HCT116 (cell line): Measurements from ENCODE around the gene MELTF. TPM values are rescaled to one million over a fixed set of nuclear protein-coding genes. Genes with fewer than 3 reads are reported as not detected.
A peak's percentile ranks its signal among the peaks of the same experiment; 100 is the strongest.

Experiments used
- ATAC-seq: fragments of 200-7000 bp; cut with Tn5 transposase; 2 replicates; pipeline ENCODE4 v1.9.1; 2020; ENCODE audit warnings: mild to moderate bottlenecking, moderate library complexity
- BruUV-seq: library from RNA; stranded (reverse); fragments of 400-500 nt; replicated peaks from 2 replicates; lab custom pipeline; 2021; lab: Mats Ljungman, UMichigan
- CTCF ChIA-PET: fragments of 300-600 bp; sonication (Branson Sonifier 250); formaldehyde crosslinking; loops from one replicate; lab custom pipeline; 2021; ENCODE audit warnings: antibody characterized with exemption; lab: Charles Lee
- POLR2A ChIA-PET: fragments of 300-600, 350-600 bp; sonication (Branson Sonifier 250); formaldehyde crosslinking; loops from one replicate; lab custom pipeline; 2021; ENCODE audit warnings: antibody characterized with exemption; lab: Charles Lee
- RAD21 ChIA-PET, 2 experiments: fragments of 300-600 bp; sonication (Branson Sonifier 250); formaldehyde crosslinking; loops; one replicate each; lab custom pipeline; 2023; ENCODE audit warnings: low total read pairs in 2 of 2; ENCODE audit not compliant: uncharacterized antibody in 2 of 2, unreplicated experiment in 2 of 2, low non-redundant PET in 1 of 2; lab: Charles Lee
- DNase-seq: peaks from one replicate; pipeline ENCODE4 v3.0.0-alpha.2; 2010; ENCODE audit warnings: low read depth, low spot score
- H2AFZ ChIP-seq: fragments of 200-600 bp; shearing (Covaris generic), sonication (generic); 2 replicates; pipeline ENCODE4 v1.6.1; 2017; ENCODE audit warnings: low read depth, mixed run types, mixed read lengths, antibody characterized with exemption, low read length; ENCODE audit not compliant: poor library complexity, severe bottlenecking
- H3K27ac ChIP-seq: 2 replicates; pipeline ENCODE4 v1.5.1; 2012; ENCODE audit warnings: low read depth, low read length
- H3K27me3 ChIP-seq: fragments of 200-600 bp; sonication (generic); 2 replicates; pipeline ENCODE4 v1.6.1; 2016; ENCODE audit warnings: mixed run types, low read length, mixed read lengths; ENCODE audit not compliant: insufficient read depth
- H3K36me3 ChIP-seq, 2 experiments: fragments of 200-500 bp in 1 of 2; fragments of 200-600 bp in 1 of 2; sonication (Bioruptor generic) in 1 of 2; sonication (generic) in 1 of 2; 2 replicates each; pipeline versions ENCODE4 v1.5.1 to v1.6.1; 2014 to 2016; ENCODE audit warnings: low read length in 2 of 2, inconsistent platforms in 1 of 2, mixed read lengths in 1 of 2, mixed run types in 1 of 2; ENCODE audit not compliant: insufficient read depth in 2 of 2, control insufficient read depth in 1 of 2
- H3K4me1 ChIP-seq, 2 experiments: fragments of 200-600 bp in 1 of 2; sonication (generic) in 1 of 2; 2 replicates each; pipeline versions ENCODE4 v1.5.1 to v1.6.1; 2012 to 2017; ENCODE audit warnings: low read length in 2 of 2, inconsistent platforms in 1 of 2, mild to moderate bottlenecking in 1 of 2, mixed read lengths in 1 of 2, mixed run types in 1 of 2, moderate library complexity in 1 of 2; ENCODE audit not compliant: insufficient read depth in 2 of 2, control insufficient read depth in 1 of 2
- H3K4me2 ChIP-seq: fragments of 200-600 bp; sonication (generic); 2 replicates; pipeline ENCODE4 v1.6.1; 2017; ENCODE audit warnings: mixed run types, low read length, mixed read lengths
- H3K4me3 ChIP-seq, 2 experiments: fragments of 200-600 bp in 1 of 2; sonication (generic) in 1 of 2; replicated peaks in 1 of 2; 2 replicates each; pipeline ENCODE4 v1.5.1; 2011 to 2016; ENCODE audit warnings: low read length in 2 of 2, control low read depth in 1 of 2, low read depth in 1 of 2, mild to moderate bottlenecking in 1 of 2, mixed read lengths in 1 of 2, mixed run types in 1 of 2
- H3K79me2 ChIP-seq: fragments of 200-600 bp; sonication (generic); 2 replicates; pipeline ENCODE4 v1.6.1; 2017; ENCODE audit warnings: mild to moderate bottlenecking, mixed run types, low read length, moderate library complexity, mixed read lengths; ENCODE audit not compliant: insufficient read depth
- H3K9ac ChIP-seq: fragments of 200-600 bp; sonication (generic); 2 replicates; pipeline ENCODE4 v1.6.1; 2016; ENCODE audit warnings: low read length, mixed read lengths
- H3K9me2 ChIP-seq: fragments of 200-600 bp; sonication (generic), shearing (Covaris generic); 2 replicates; pipeline ENCODE4 v1.6.1; 2017; ENCODE audit warnings: mixed run types, mild to moderate bottlenecking, moderate library complexity; ENCODE audit not compliant: insufficient read depth
- H3K9me3 ChIP-seq, 2 experiments: fragments of 200-500 bp in 1 of 2; fragments of 200-600 bp in 1 of 2; sonication (Bioruptor generic) in 1 of 2; sonication (generic) in 1 of 2; 2 replicates each; pipeline ENCODE4 v1.6.1; 2014 to 2017; ENCODE audit warnings: low read length in 2 of 2, mixed read lengths in 2 of 2, inconsistent platforms in 1 of 2, low read depth in 1 of 2, mild to moderate bottlenecking in 1 of 2, mixed run types in 1 of 2, moderate library complexity in 1 of 2; ENCODE audit not compliant: control insufficient read depth in 1 of 2, insufficient read depth in 1 of 2
- H4K20me1 ChIP-seq: fragments of 200-600 bp; sonication (generic), shearing (Covaris generic); 2 replicates; pipeline ENCODE4 v1.6.1; 2017; ENCODE audit warnings: mixed run types, mild to moderate bottlenecking, moderate library complexity; ENCODE audit not compliant: insufficient read depth
- CEBPB ChIP-seq: IDR thresholded peaks from 2 replicates; pipeline ENCODE4 v1.6.1; 2012; ENCODE audit warnings: low read depth
- EZH2 ChIP-seq: fragments of 200-600 bp; sonication (generic); IDR thresholded peaks from 2 replicates; pipeline ENCODE4 v1.6.1; 2017; ENCODE audit warnings: antibody characterized with exemption, mixed run types
- EZH2phosphoT487 ChIP-seq: fragments of 200-600 bp; IDR thresholded peaks from 2 replicates; pipeline ENCODE4 v1.6.1; 2018; ENCODE audit warnings: antibody characterized with exemption, borderline replicate concordance
- JUND ChIP-seq: IDR thresholded peaks from 2 replicates; pipeline ENCODE4 v1.6.1; 2012
- SP1 ChIP-seq: IDR thresholded peaks from 2 replicates; pipeline ENCODE4 v1.6.1; 2012; ENCODE audit warnings: low read depth
- ZBTB33 ChIP-seq: IDR thresholded peaks from 2 replicates; pipeline ENCODE4 v1.6.1; 2011; ENCODE audit warnings: mild to moderate bottlenecking, low read length, moderate library complexity; ENCODE audit not compliant: insufficient replicate concordance; ENCODE audit errors: extremely low read depth
- ZFX ChIP-seq: fragments of 450-650 bp; IDR thresholded peaks from 2 replicates; pipeline ENCODE4 v1.6.1; 2017
- intact Hi-C: fragments of 100-400 bp; cut with micrococcal nuclease; formaldehyde crosslinking; loops from 2 replicates; pipeline ENCODE4 v1.10.0; 2022
- total RNA-seq: library from RNA; stranded (reverse); gene quantifications from one replicate; pipeline ENCODE4 v1.2.1, GENCODE V29; 2021; ENCODE audit not compliant: unreplicated experiment

The MELTF gene
- total RNA-seq, 1 experiment from 2014 or later: 47.6 TPM

GRCh38 chr3:197002701-197003454 is 26.7 kb downstream of the MELTF start (continued):
- TF ChIP-seq EZH2phosphoT487: no peak
- no peak for TF ChIP-seq EZH2
- peak; percentile 97 for TF ChIP-seq ZFX
- no peak for TF ChIP-seq ZBTB33

GRCh38 chr3:197001972-197002700 is 27.5 kb downstream of the MELTF start:
- no peak for TF ChIP-seq ZBTB33
- TF ChIP-seq ZFX: no peak
- no peak for TF ChIP-seq CEBPB
- TF ChIP-seq JUND: no peak
- no peak for TF ChIP-seq SP1
- Histone ChIP-seq H3K27me3 (no peaks in the 10 kb centered on the region), H4K20me1 (no peaks in the 10 kb centered on the region), H3K9me2 (no peaks in the 10 kb centered on the region), H3K9ac (peak overlapping the region; percentile 71), H3K4me1 (peaks cover 16 to 33% of the 10 kb centered on the region in 2 experiments; a peak in 3 of 4 replicates), H3K9me3 (no peaks in the 10 kb centered on the region), H3K4me2 (peak overlapping the region; percentile 77), H3K4me3 (no peak overlapping the region), H3K27ac (peak overlapping the region; percentile 67; the same call in 1 of the 2 replicates), H3K79me2 (no peaks in the 10 kb centered on the region), H2AFZ (no peak overlapping the region), H3K36me3 (no peaks in the 10 kb centered on the region)
- ATAC-seq: no peak
- intact Hi-C loops: loop anchor here (1.0 kb wide), 1 partner anchor 185 kb away; no protein-coding TSS in a partner anchor
- CTCF ChIA-PET: interaction anchor here (2.3 kb wide), 1 partner anchor 185 kb away, joined by 7 read pairs; no protein-coding TSS in a partner anchor
- TSS peak; percentile 57 for BruUV-seq
- DNase-seq: no peak
- POLR2A ChIA-PET: no interaction called here
- RAD21 ChIA-PET: no interaction called here
